HG02884 (cell line): Measurements from ENCODE around the gene ACTL6B.
"Not testable (repeated sequence)": the region's sequence is repeated elsewhere in the genome, so short reads cannot be mapped to it uniquely, and the experiment has no call there.

Experiments
- ATAC-seq: cut with Tn5 transposase; IDR thresholded peaks from one replicate; pipeline ENCODE4 v1.9.1; 2021; ENCODE audit warnings: mild to moderate bottlenecking, moderate library complexity; ENCODE audit not compliant: unreplicated experiment

Gene ACTL6B

GRCh38 chr7:100655908-100656674, at the start of gene ACTL6B:
TSS of gene ACTL6B (minus strand) at chr7:100656448. CDS start at chr7:100656354, 94 bp downstream.
- ATAC-seq = no peak

- peak; percentile 56 for ATAC-seq
Observed at GRCh38 chr7:100705320-100705752, 49.1 kb upstream of the ACTL6B start.

GRCh38 chr7:100701089-100701488, 44.8 kb upstream of the ACTL6B start:
- ATAC-seq = not testable (repeated sequence)

GRCh38 chr7:100699018-100699417, 42.8 kb upstream of the ACTL6B start:
- no peak for ATAC-seq

GRCh38 chr7:100696123-100696521, 39.9 kb upstream of the ACTL6B start:
- no peak for ATAC-seq

GRCh38 chr7:100694098-100694745, 38.0 kb upstream of the ACTL6B start, which contains the start of gene GIGYF1:
TSS of gene GIGYF1 (minus strand) at chr7:100694250. CDS start at chr7:100688238, 6,012 bp downstream.
- no peak for ATAC-seq

GRCh38 chr7:100693312-100694097, 37.3 kb upstream of the ACTL6B start:
- no peak for ATAC-seq

GRCh38 chr7:100692578-100692961, 36.3 kb upstream of the ACTL6B start:
- ATAC-seq = no peak

GRCh38 chr7:100691676-100692577, 35.7 kb upstream of the ACTL6B start:
- no peak for ATAC-seq

- no peak for ATAC-seq
Observed at GRCh38 chr7:100689230-100690135, 33.2 kb upstream of the ACTL6B start.

GRCh38 chr7:100688326-100688860, 32.1 kb upstream of the ACTL6B start:
- ATAC-seq = no peak

GRCh38 chr7:100687751-100688300, 31.6 kb upstream of the ACTL6B start:
- ATAC-seq = no peak

- ATAC-seq = no peak
Observed at GRCh38 chr7:100687261-100687660, 31.0 kb upstream of the ACTL6B start.

- ATAC-seq = no peak
Observed at GRCh38 chr7:100686822-100687211, 30.6 kb upstream of the ACTL6B start.

- no peak for ATAC-seq
Observed at GRCh38 chr7:100686201-100686821, 30.1 kb upstream of the ACTL6B start.

- no peak for ATAC-seq
Observed at GRCh38 chr7:100685631-100686145, 29.4 kb upstream of the ACTL6B start.

- no peak for ATAC-seq
Observed at GRCh38 chr7:100685049-100685605, 28.9 kb upstream of the ACTL6B start.

- no peak for ATAC-seq
Observed at GRCh38 chr7:100684534-100685042, 28.3 kb upstream of the ACTL6B start.
